ENCODE measurements around the gene ZMIZ2. TPM values are rescaled to one million over a fixed set of nuclear protein-coding genes. Genes with fewer than 3 reads are reported as not detected.

Gene ZMIZ2
- total and polyA plus RNA-seq, 9 of the 15 experiments (the other 6 are each of a cell fraction or from before 2014, with no cell fraction given), result 0.13 to 40.3 (median 4.9) TPM

GRCh38 chr7:44796504-44797328 is 48.1 kb downstream of the ZMIZ2 start, which contains the start of gene PPIA (continued):
- TF ChIP-seq MED1 (CRISPR knock-in tag; IDR thresholded peaks at IDR 0.05; ENCODE audit: borderline replicate concordance) (0 out of 2 replicates have a peak, but pooled peaks have one; percentile 75), RBM39 (optimal IDR thresholded peaks at IDR 0.05; ENCODE audit: low read depth, low read length) (no peak), BACH1 (tag; IDR thresholded peaks at IDR 0.05) (no peak), HCFC1 (IDR thresholded peaks at IDR 0.05; ENCODE audit: low read depth, low read length) (peak; percentile 28; the same call in 1 of the 2 replicates), ELF4 (CRISPR knock-in tag; IDR thresholded peaks at IDR 0.05) (no peak), ZNF354B (CRISPR knock-in tag; IDR thresholded peaks at IDR 0.05) (no peak), ZBTB9 (CRISPR knock-in tag; IDR thresholded peaks at IDR 0.05) (peak; percentile 71; the same call in 1 of the 2 replicates), ZNF407 (IDR thresholded peaks at IDR 0.05; ENCODE audit: low read depth) (no peak), L3MBTL2 (IDR thresholded peaks at IDR 0.05) (peak; percentile 95), CTBP1 (IDR thresholded peaks at IDR 0.05; ENCODE audit: borderline replicate concordance) (peak; percentile 52; the same call in 1 of the 2 replicates), ATF2 (CRISPR knock-in tag; IDR thresholded peaks at IDR 0.05) (peak; percentile 33; the same call in 1 of the 2 replicates), STAT5A (IDR thresholded peaks at IDR 0.05; ENCODE audit: borderline replicate concordance, low read length) (no peak; the same call in 1 of the 2 replicates), THAP12 (CRISPR knock-in tag; IDR thresholded peaks at IDR 0.05) (0 out of 2 replicates have a peak, but pooled peaks have one; percentile 5)
